Body of pancreas (tissue), 4 donors: ENCODE data around the gene TGM5.

Experiments used
- CTCF ChIP-seq, 7 experiments: fragments of 450-650 bp in 4 of 7; fragments of 200-600 bp in 3 of 7; sonication (generic) in 3 of 7; IDR thresholded peaks; one replicate each; pipeline ENCODE4 v1.5.1; 2016 to 2019; ENCODE audit warnings: antibody characterized with exemption in 7 of 7
- POLR2A ChIP-seq, 3 donors: fragments of 450-650 bp; IDR thresholded peaks; one replicate each; pipeline ENCODE4 v1.6.1; 2016; ENCODE audit warnings: antibody characterized with exemption in 3 of 3, mild to moderate bottlenecking in 2 of 3

- TF ChIP-seq CTCF (IDR thresholded peaks at IDR 0.05), result no peak
- no peak for TF ChIP-seq POLR2A (IDR thresholded peaks at IDR 0.05)
Measured at GRCh38 chr15:43250785-43251184, 15.9 kb downstream of the TGM5 start.
